Progenitor cell of endocrine pancreas (in vitro differentiated cells): ENCODE data around the gene UBE3B. TPM values are rescaled to one million over a fixed set of nuclear protein-coding genes. Genes with fewer than 3 reads are reported as not detected.

Experiments
- DNase-seq: peaks from one replicate; pipeline ENCODE4 v3.0.0; 2021; ENCODE audit warnings: low spot score; ENCODE audit not compliant: unreplicated experiment
- H3K27ac Mint-ChIP-seq: 2 replicates; pipeline ENCODE4 v1.8.0; 2021; ENCODE audit warnings: mild to moderate bottlenecking, moderate library complexity, mixed read lengths
- H3K27me3 Mint-ChIP-seq: 2 replicates; pipeline ENCODE4 v1.8.0; 2021; ENCODE audit warnings: mixed read lengths
- H3K36me3 Mint-ChIP-seq: 2 replicates; pipeline ENCODE4 v1.8.0; 2022; ENCODE audit warnings: mixed read lengths; ENCODE audit not compliant: insufficient read depth
- H3K4me1 Mint-ChIP-seq: 2 replicates; pipeline ENCODE4 v1.8.0; 2021; ENCODE audit warnings: low read depth, mixed read lengths
- H3K4me3 Mint-ChIP-seq: 2 replicates; pipeline ENCODE4 v1.8.0; 2021; ENCODE audit warnings: low read depth, mild to moderate bottlenecking, moderate library complexity, mixed read lengths
- H3K9me3 Mint-ChIP-seq: 2 replicates; pipeline ENCODE4 v1.8.0; 2021; ENCODE audit warnings: low read depth, mixed read lengths
- CTCF ChIP-seq: fragments of 200-600 bp; sonication (generic); IDR thresholded peaks from one replicate; pipeline ENCODE4 v1.5.0; 2021; ENCODE audit warnings: antibody characterized with exemption, mild to moderate bottlenecking; ENCODE audit not compliant: unreplicated experiment
- total RNA-seq: library from RNA; stranded (reverse); gene quantifications from 2 replicates; pipeline ENCODE4 v1.2.1, GENCODE V29; 2021

Gene UBE3B
- total RNA-seq, 1 donor from 2014 or later, result 41.8 TPM

- no peaks in the 10 kb centered on the region for H3K4me1 Mint-ChIP-seq
- no peak for DNase-seq
- H3K36me3 Mint-ChIP-seq, result peaks cover 2% of the 10 kb centered on the region
- no peaks in the 10 kb centered on the region for H3K9me3 Mint-ChIP-seq
- peak overlapping the region; percentile 45 for H3K27ac Mint-ChIP-seq
- H3K27me3 Mint-ChIP-seq, result no peaks in the 10 kb centered on the region
- TF ChIP-seq CTCF, result no peak
- H3K4me3 Mint-ChIP-seq, result no peak overlapping the region
Observed at GRCh38 chr12:109541413-109541726, 63.9 kb downstream of the UBE3B start.

DNA sequence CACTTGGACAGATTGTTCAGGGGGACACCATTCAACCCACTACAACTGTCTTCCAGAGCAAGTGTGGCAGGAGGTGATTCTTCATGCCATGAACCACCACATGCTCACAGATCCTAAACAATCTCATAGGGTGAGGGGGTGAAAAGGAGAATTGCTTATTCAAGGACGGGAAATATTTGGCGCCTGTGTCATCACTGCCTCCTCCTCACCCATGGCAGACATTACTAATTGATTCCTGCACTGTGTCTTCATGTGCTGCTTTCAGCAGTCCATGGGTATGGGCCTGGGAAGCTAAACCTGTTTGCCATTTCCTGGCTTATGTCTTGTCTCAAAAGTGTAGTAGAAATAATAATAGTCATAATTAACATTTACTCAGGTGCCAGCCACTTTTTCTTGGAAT is 64.6 kb downstream of the UBE3B start:
- Mint-ChIP-seq H3K9me3 (no peaks in the 10 kb centered on the region), H3K27me3 (peaks cover 3% of the 10 kb centered on the region), H3K27ac (no peak overlapping the region), H3K36me3 (no peaks in the 10 kb centered on the region), H3K4me3 (no peak overlapping the region), H3K4me1 (no peaks in the 10 kb centered on the region)
- no peak for TF ChIP-seq CTCF
- no peak for DNase-seq

DNA sequence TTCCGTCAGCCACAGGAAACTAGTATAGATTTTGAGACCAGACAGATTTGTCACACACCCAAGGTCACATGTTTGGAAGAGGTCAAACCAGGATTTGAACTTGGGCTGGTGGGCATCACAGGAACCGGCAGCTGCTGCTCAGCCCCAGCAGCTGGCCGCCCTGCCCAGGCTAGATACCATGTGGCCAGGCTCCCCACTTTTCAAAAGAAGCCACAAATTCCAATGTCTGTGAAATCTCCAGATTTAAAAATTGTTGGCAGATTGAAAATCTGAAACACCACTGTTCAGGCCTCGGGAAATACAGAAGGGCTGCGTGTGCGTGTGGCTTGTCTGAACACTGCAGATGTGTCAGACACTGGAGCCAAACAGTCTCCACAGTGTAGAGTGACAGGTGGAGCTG is 65.4 kb downstream of the UBE3B start:
- H3K27me3 Mint-ChIP-seq, result peaks cover 12% of the 10 kb centered on the region
- TF ChIP-seq CTCF, result no peak
- no peak for DNase-seq
- H3K4me1 Mint-ChIP-seq, result no peaks in the 10 kb centered on the region
- no peak overlapping the region for H3K27ac Mint-ChIP-seq
- H3K4me3 Mint-ChIP-seq, result no peak overlapping the region
- no peaks in the 10 kb centered on the region for H3K36me3 Mint-ChIP-seq
- H3K9me3 Mint-ChIP-seq, result no peaks in the 10 kb centered on the region

- Mint-ChIP-seq H3K27ac (no peak overlapping the region), H3K27me3 (peaks cover 30% of the 10 kb centered on the region), H3K9me3 (no peaks in the 10 kb centered on the region), H3K4me1 (peaks cover 4% of the 10 kb centered on the region), H3K36me3 (no peaks in the 10 kb centered on the region), H3K4me3 (no peak overlapping the region)
- DNase-seq, result no peak
- no peak for TF ChIP-seq CTCF
Observed at GRCh38 chr12:109544955-109545531, 67.6 kb downstream of the UBE3B start.

GRCh38 chr12:109545826-109546225 is 68.4 kb downstream of the UBE3B start:
- TF ChIP-seq CTCF, result no peak
- H3K36me3 Mint-ChIP-seq, result no peaks in the 10 kb centered on the region
- H3K4me1 Mint-ChIP-seq, result peaks cover 4% of the 10 kb centered on the region
- peaks cover 31% of the 10 kb centered on the region for H3K27me3 Mint-ChIP-seq
- no peaks in the 10 kb centered on the region for H3K9me3 Mint-ChIP-seq
- no peak overlapping the region for H3K27ac Mint-ChIP-seq
- no peak for DNase-seq
- no peak overlapping the region for H3K4me3 Mint-ChIP-seq
